H1 (cell line): ENCODE measurements around the gene SLC6A18.

ENCODE experiments used
- CEBPB ChIP-seq: IDR thresholded peaks from 2 replicates; pipeline ENCODE4 v1.6.1; 2012; ENCODE audit warnings: low read depth, low read length
- CHD2 ChIP-seq: IDR thresholded peaks from 2 replicates; pipeline ENCODE4 v1.6.1; 2012; ENCODE audit warnings: low read length, improper control_type of control experiment
- CTCF ChIP-seq, 3 experiments: IDR thresholded peaks; 1 replicate in 2 of 3; 2 replicates in 1 of 3; pipeline versions ENCODE4 v1.5.1 to v1.6.1; 2011; ENCODE audit warnings: low read length in 3 of 3, mild to moderate bottlenecking in 3 of 3, inconsistent platforms in 2 of 3, low read depth in 1 of 3, moderate library complexity in 1 of 3; ENCODE audit not compliant: insufficient read depth in 1 of 3; ENCODE audit errors: control extremely low read depth in 1 of 3
- EZH2 ChIP-seq: fragments of 200-600 bp; sonication (generic); IDR thresholded peaks from 2 replicates; pipeline ENCODE4 v1.7.1; 2012; ENCODE audit warnings: low read depth, mild to moderate bottlenecking, moderate library complexity, low read length, inconsistent platforms; ENCODE audit not compliant: severe bottlenecking
- GTF2F1 ChIP-seq: IDR thresholded peaks from 2 replicates; pipeline ENCODE4 v1.6.1; 2012; ENCODE audit warnings: low read depth, low read length, improper control_type of control experiment, borderline replicate concordance
- POLR2A ChIP-seq, 2 experiments: IDR thresholded peaks; 1 replicate in 1 of 2; 2 replicates in 1 of 2; pipeline ENCODE4 v1.6.1; 2011; ENCODE audit warnings: low read depth in 2 of 2, low read length in 2 of 2, mild to moderate bottlenecking in 2 of 2; ENCODE audit errors: control extremely low read depth in 1 of 2
- RFX5 ChIP-seq: IDR thresholded peaks from 2 replicates; pipeline ENCODE4 v1.6.1; 2011; ENCODE audit warnings: low read depth, low read length, improper control_type of control experiment, borderline replicate concordance
- TAF7 ChIP-seq: optimal IDR thresholded peaks from 2 replicates; pipeline ENCODE3; 2011; ENCODE audit warnings: low read depth, mild to moderate bottlenecking, inconsistent platforms, low read length, moderate library complexity, borderline replicate concordance
- USF2 ChIP-seq: IDR thresholded peaks from 2 replicates; pipeline ENCODE4 v1.6.1; 2011; ENCODE audit warnings: low read length, improper control_type of control experiment

GRCh38 chr5:1243487-1244130 is 18.4 kb downstream of the SLC6A18 start:
- TF ChIP-seq POLR2A (IDR thresholded peaks at IDR 0.05; ENCODE audit: control extremely low read depth in 1 of 2, low read depth in 2 of 2, low read length in 2 of 2), result no peak
- no peak for TF ChIP-seq CTCF (IDR thresholded peaks at IDR 0.05; ENCODE audit: control extremely low read depth in 1 of 3, insufficient read depth in 1 of 3, low read depth in 1 of 3, low read length in 3 of 3)
- no peak for TF ChIP-seq CHD2
- TF ChIP-seq EZH2, result no peak
- TF ChIP-seq USF2, result no peak
- no peak for TF ChIP-seq RFX5
- no peak for TF ChIP-seq GTF2F1
- no peak for TF ChIP-seq CEBPB
- no peak for TF ChIP-seq TAF7
